Measurements from ENCODE around the gene DCTPP1.
A peak's percentile ranks its signal among the peaks of the same experiment; 100 is the strongest.

Gene DCTPP1

GRCh38 chr16:30444231-30445148 lies 14.7 kb upstream of the DCTPP1 start:
- no peaks in the 10 kb centered on the region for H3K9me3 ChIP-seq (ENCODE audit: control insufficient read depth, low read length)
- H3K9ac ChIP-seq (ENCODE audit: low read length) = peak overlapping the region; percentile 97
- H3K27me3 ChIP-seq (ENCODE audit: control insufficient read depth, insufficient read depth, low read length) = no peaks in the 10 kb centered on the region
- H3K36me3 ChIP-seq (ENCODE audit: control insufficient read depth, insufficient read depth, low read length) = no peaks in the 10 kb centered on the region
- peak overlapping the region; percentile 98 for H3K4me3 ChIP-seq (ENCODE audit: low read length)
- peaks cover 34% of the 10 kb centered on the region for H3K4me1 ChIP-seq (ENCODE audit: control insufficient read depth, insufficient read depth, low read length)

- Histone ChIP-seq H3K4me3 (ENCODE audit: low read length) (no peak overlapping the region), H3K4me1 (ENCODE audit: control insufficient read depth, insufficient read depth, low read length) (peaks cover 33% of the 10 kb centered on the region), H3K27me3 (ENCODE audit: control insufficient read depth, insufficient read depth, low read length) (no peaks in the 10 kb centered on the region), H3K36me3 (ENCODE audit: control insufficient read depth, insufficient read depth, low read length) (no peaks in the 10 kb centered on the region), H3K9ac (ENCODE audit: low read length) (no peak overlapping the region), H3K9me3 (ENCODE audit: control insufficient read depth, low read length) (no peaks in the 10 kb centered on the region)
These were observed 13.8 kb upstream of the DCTPP1 start for GRCh38 chr16:30443631-30444030.

- no peaks in the 10 kb centered on the region for H3K27me3 ChIP-seq (ENCODE audit: control insufficient read depth, insufficient read depth, low read length)
- H3K36me3 ChIP-seq (ENCODE audit: control insufficient read depth, insufficient read depth, low read length) = no peaks in the 10 kb centered on the region
- no peaks in the 10 kb centered on the region for H3K9me3 ChIP-seq (ENCODE audit: control insufficient read depth, low read length)
- no peak overlapping the region for H3K4me3 ChIP-seq (ENCODE audit: low read length)
- H3K9ac ChIP-seq (ENCODE audit: low read length) = no peak overlapping the region
- peaks cover 19% of the 10 kb centered on the region for H3K4me1 ChIP-seq (ENCODE audit: control insufficient read depth, insufficient read depth, low read length)
These were observed 10.0 kb upstream of the DCTPP1 start for GRCh38 chr16:30439720-30440348.

GRCh38 chr16:30438835-30439234 lies 9.0 kb upstream of the DCTPP1 start:
- Histone ChIP-seq H3K27me3 (ENCODE audit: control insufficient read depth, insufficient read depth, low read length) (no peaks in the 10 kb centered on the region), H3K9me3 (ENCODE audit: control insufficient read depth, low read length) (no peaks in the 10 kb centered on the region), H3K4me3 (ENCODE audit: low read length) (no peak overlapping the region), H3K9ac (ENCODE audit: low read length) (no peak overlapping the region), H3K4me1 (ENCODE audit: control insufficient read depth, insufficient read depth, low read length) (peaks cover 14% of the 10 kb centered on the region), H3K36me3 (ENCODE audit: control insufficient read depth, insufficient read depth, low read length) (no peaks in the 10 kb centered on the region)

GRCh38 chr16:30437511-30438046 lies 7.7 kb upstream of the DCTPP1 start:
- H3K4me3 ChIP-seq (ENCODE audit: low read length) = no peak overlapping the region
- no peaks in the 10 kb centered on the region for H3K9me3 ChIP-seq (ENCODE audit: control insufficient read depth, low read length)
- no peak overlapping the region for H3K9ac ChIP-seq (ENCODE audit: low read length)
- peaks cover 14% of the 10 kb centered on the region for H3K4me1 ChIP-seq (ENCODE audit: control insufficient read depth, insufficient read depth, low read length)
- no peaks in the 10 kb centered on the region for H3K36me3 ChIP-seq (ENCODE audit: control insufficient read depth, insufficient read depth, low read length)
- H3K27me3 ChIP-seq (ENCODE audit: control insufficient read depth, insufficient read depth, low read length) = no peaks in the 10 kb centered on the region

- Histone ChIP-seq H3K9ac (ENCODE audit: low read length) (no peak overlapping the region), H3K36me3 (ENCODE audit: control insufficient read depth, insufficient read depth, low read length) (no peaks in the 10 kb centered on the region), H3K9me3 (ENCODE audit: control insufficient read depth, low read length) (no peaks in the 10 kb centered on the region), H3K4me3 (ENCODE audit: low read length) (no peak overlapping the region), H3K27me3 (ENCODE audit: control insufficient read depth, insufficient read depth, low read length) (no peaks in the 10 kb centered on the region), H3K4me1 (ENCODE audit: control insufficient read depth, insufficient read depth, low read length) (peaks cover 20% of the 10 kb centered on the region)
These were observed 5.0 kb upstream of the DCTPP1 start for GRCh38 chr16:30434852-30435251.

GRCh38 chr16:30430428-30430970 lies 669 bp upstream of the DCTPP1 start:
- Histone ChIP-seq H3K27me3 (ENCODE audit: control insufficient read depth, insufficient read depth, low read length) (no peaks in the 10 kb centered on the region), H3K9me3 (ENCODE audit: control insufficient read depth, low read length) (no peaks in the 10 kb centered on the region), H3K4me3 (ENCODE audit: low read length) (no peak overlapping the region), H3K36me3 (ENCODE audit: control insufficient read depth, insufficient read depth, low read length) (no peaks in the 10 kb centered on the region), H3K9ac (ENCODE audit: low read length) (peak overlapping the region; percentile 57), H3K4me1 (ENCODE audit: control insufficient read depth, insufficient read depth, low read length) (peaks cover 16% of the 10 kb centered on the region)

- H3K4me3 ChIP-seq (ENCODE audit: low read length) = peak overlapping the region; percentile 70
- H3K9me3 ChIP-seq (ENCODE audit: control insufficient read depth, low read length) = no peaks in the 10 kb centered on the region
- H3K4me1 ChIP-seq (ENCODE audit: control insufficient read depth, insufficient read depth, low read length) = peaks cover 16% of the 10 kb centered on the region
- no peaks in the 10 kb centered on the region for H3K36me3 ChIP-seq (ENCODE audit: control insufficient read depth, insufficient read depth, low read length)
- H3K9ac ChIP-seq (ENCODE audit: low read length) = peak overlapping the region; percentile 57
- H3K27me3 ChIP-seq (ENCODE audit: control insufficient read depth, insufficient read depth, low read length) = no peaks in the 10 kb centered on the region
These were observed 482 bp downstream of the DCTPP1 start for GRCh38 chr16:30429418-30429677.

- Histone ChIP-seq H3K27me3 (ENCODE audit: control insufficient read depth, insufficient read depth, low read length) (no peaks in the 10 kb centered on the region), H3K4me1 (ENCODE audit: control insufficient read depth, insufficient read depth, low read length) (peaks cover 16% of the 10 kb centered on the region), H3K4me3 (ENCODE audit: low read length) (no peak overlapping the region), H3K36me3 (ENCODE audit: control insufficient read depth, insufficient read depth, low read length) (no peaks in the 10 kb centered on the region), H3K9me3 (ENCODE audit: control insufficient read depth, low read length) (no peaks in the 10 kb centered on the region), H3K9ac (ENCODE audit: low read length) (no peak overlapping the region)
These were observed 1.8 kb downstream of the DCTPP1 start for GRCh38 chr16:30428055-30428454.

- H3K4me3 ChIP-seq (ENCODE audit: low read length) = no peak overlapping the region
- H3K36me3 ChIP-seq (ENCODE audit: control insufficient read depth, insufficient read depth, low read length) = no peaks in the 10 kb centered on the region
- H3K9ac ChIP-seq (ENCODE audit: low read length) = no peak overlapping the region
- peaks cover 17% of the 10 kb centered on the region for H3K4me1 ChIP-seq (ENCODE audit: control insufficient read depth, insufficient read depth, low read length)
- H3K9me3 ChIP-seq (ENCODE audit: control insufficient read depth, low read length) = no peaks in the 10 kb centered on the region
- no peaks in the 10 kb centered on the region for H3K27me3 ChIP-seq (ENCODE audit: control insufficient read depth, insufficient read depth, low read length)
These were observed 8.8 kb downstream of the DCTPP1 start for GRCh38 chr16:30421010-30421409.

GRCh38 chr16:30418350-30419181 lies 11.3 kb downstream of the DCTPP1 start:
- no peaks in the 10 kb centered on the region for H3K27me3 ChIP-seq (ENCODE audit: control insufficient read depth, insufficient read depth, low read length)
- H3K4me1 ChIP-seq (ENCODE audit: control insufficient read depth, insufficient read depth, low read length) = peaks cover 17% of the 10 kb centered on the region
- H3K9ac ChIP-seq (ENCODE audit: low read length) = peak overlapping the region; percentile 71
- H3K36me3 ChIP-seq (ENCODE audit: control insufficient read depth, insufficient read depth, low read length) = no peaks in the 10 kb centered on the region
- H3K4me3 ChIP-seq (ENCODE audit: low read length) = peak overlapping the region; percentile 12
- H3K9me3 ChIP-seq (ENCODE audit: control insufficient read depth, low read length) = no peaks in the 10 kb centered on the region

Measured in mucosa of stomach (tissue), 1 donor.